ENCODE results near the gene SLC26A11. TPM values are rescaled to one million over a fixed set of nuclear protein-coding genes. Genes with fewer than 3 reads are reported as not detected.

SLC26A11 gene
- total RNA-seq, 2 experiments from 2014 or later: 1.6 to 1.7 TPM

DNA sequence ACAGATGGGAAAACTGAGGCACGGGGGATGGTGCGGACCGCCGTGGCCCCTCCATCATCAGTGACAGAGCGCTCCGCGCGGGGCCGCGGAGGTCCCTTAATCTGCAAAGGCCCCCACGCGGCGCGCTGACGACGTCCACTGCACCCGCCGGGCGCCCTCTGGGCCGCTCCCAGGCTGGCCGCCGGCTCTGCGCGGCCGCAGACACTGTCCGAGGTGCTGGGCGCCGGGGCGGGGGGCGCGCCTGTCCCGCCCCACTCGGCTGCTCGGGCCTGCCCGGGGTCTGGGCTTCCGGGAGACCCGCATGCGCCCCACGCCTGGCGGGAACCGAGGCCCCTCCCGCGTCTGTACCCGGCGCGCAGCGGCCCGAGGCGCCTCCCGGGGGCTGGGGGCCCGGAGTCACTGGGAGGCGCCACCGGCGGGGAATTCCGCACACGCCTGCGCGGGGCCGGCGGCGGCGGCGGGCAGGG is 39.9 kb downstream of the SLC26A11 start:
- H3K4me3 Mint-ChIP-seq: peak overlapping the region; percentile 82

DNA sequence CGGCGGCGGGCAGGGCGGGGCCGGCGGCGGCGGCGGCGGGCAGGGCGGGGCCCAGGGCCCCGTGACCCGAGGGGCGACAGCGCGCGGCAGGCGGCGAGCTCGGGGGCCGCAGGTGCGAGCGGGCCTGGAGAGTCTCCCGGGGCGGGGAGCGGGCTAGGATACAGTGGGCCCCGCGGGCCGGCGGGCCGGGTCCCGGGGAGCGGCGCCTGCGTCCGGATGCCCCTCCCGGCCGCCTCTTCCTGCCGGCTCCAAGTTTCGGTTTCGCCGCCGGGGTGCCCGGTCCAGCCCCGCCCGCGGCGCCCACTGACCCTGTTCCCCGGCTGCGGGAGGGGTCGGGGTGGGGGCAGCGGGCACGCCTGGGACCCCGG is 40.5 kb downstream of the SLC26A11 start, which contains the start of gene RNF213:
Gene RNF213 (plus strand): TSS at position 62 of the 368 bp plus-strand sequence. CDS start 2,830 bp downstream, outside the sequence.
- ChIA-PET POLR2A (interaction anchor here (1.5 kb wide), 1 partner anchor 10 kb away, joined by 3 read pairs; no protein-coding TSS in a partner anchor), CTCF (no interaction called here)
- Mint-ChIP-seq H3K27ac (peak within 1 kb of the TSS; percentile 92), H3K4me3 (peak within 1 kb of the TSS; percentile 89), H3K36me3 (ENCODE audit: low read depth) (peaks cover 15% of the 10 kb centered on the region), H3K4me1 (ENCODE audit: low read depth) (peaks cover 51% of the 10 kb centered on the region), H3K9me3 (peaks cover 1% of the 10 kb centered on the region), H3K27me3 (no peaks in the 10 kb centered on the region)
- DNase-seq (peak; percentile 58), ATAC-seq (peak; percentile 14)
- intact Hi-C loops (cut with micrococcal nuclease): no loop called here
- no peak for TF ChIP-seq CTCF (IDR thresholded peaks at IDR 0.05)

More for the DNA sequence above, 39.9 kb downstream of the SLC26A11 start:
- no peaks in the 10 kb centered on the region for H3K27me3 Mint-ChIP-seq
- no peaks in the 10 kb centered on the region for H3K9me3 Mint-ChIP-seq
- ChIA-PET CTCF (no interaction called here), POLR2A (interaction anchor here (0.9 to 2.3 kb wide), 6 partner anchors 8 to 114 kb away, joined by 3 to 11 read pairs (median 4); partner anchors contain the start of genes SGSH and SLC26A11)
- peak; percentile 31 for ATAC-seq
- TF ChIP-seq CTCF (IDR thresholded peaks at IDR 0.05): no peak
- peaks cover 48% of the 10 kb centered on the region for H3K4me1 Mint-ChIP-seq (ENCODE audit: low read depth)
- peak; percentile 73 for DNase-seq
- H3K27ac Mint-ChIP-seq: peak overlapping the region; percentile 92
- peaks cover 11% of the 10 kb centered on the region for H3K36me3 Mint-ChIP-seq (ENCODE audit: low read depth)
- intact Hi-C loops (cut with micrococcal nuclease): no loop called here

GRCh38 chr17:80261159-80261894 is 41.1 kb downstream of the SLC26A11 start:
- intact Hi-C loops (cut with micrococcal nuclease): no loop called here
- H3K36me3 Mint-ChIP-seq (ENCODE audit: low read depth): peaks cover 18% of the 10 kb centered on the region
- no peaks in the 10 kb centered on the region for H3K27me3 Mint-ChIP-seq
- ATAC-seq: peak; percentile 17
- H3K4me1 Mint-ChIP-seq (ENCODE audit: low read depth): peaks cover 54% of the 10 kb centered on the region
- peak; percentile 76 for DNase-seq
- POLR2A ChIA-PET: interaction anchor here (0.6 to 4.8 kb wide), 3 partner anchors 10 to 18 kb away, joined by 3 to 27 read pairs (median 3); no protein-coding TSS in a partner anchor
- no peak for TF ChIP-seq CTCF (IDR thresholded peaks at IDR 0.05)
- CTCF ChIA-PET: no interaction called here
- H3K4me3 Mint-ChIP-seq: peak overlapping the region; percentile 89
- H3K27ac Mint-ChIP-seq: peak overlapping the region; percentile 91
- H3K9me3 Mint-ChIP-seq: peaks cover 1% of the 10 kb centered on the region

GRCh38 chr17:80261895-80262279 is 41.7 kb downstream of the SLC26A11 start:
- Mint-ChIP-seq H3K27me3 (no peaks in the 10 kb centered on the region), H3K36me3 (ENCODE audit: low read depth) (peaks cover 18% of the 10 kb centered on the region), H3K27ac (peak overlapping the region; percentile 91), H3K4me3 (peak overlapping the region; percentile 89), H3K9me3 (peaks cover 1% of the 10 kb centered on the region), H3K4me1 (ENCODE audit: low read depth) (peaks cover 54% of the 10 kb centered on the region)
- intact Hi-C loops (cut with micrococcal nuclease): no loop called here
- ChIA-PET POLR2A (interaction anchor here (0.6 to 4.8 kb wide), 4 partner anchors 9 to 33 kb away, joined by 3 to 27 read pairs (median 3); no protein-coding TSS in a partner anchor), CTCF (no interaction called here)
- no peak for ATAC-seq
- DNase-seq: no peak
- no peak for TF ChIP-seq CTCF (IDR thresholded peaks at IDR 0.05)

DNA sequence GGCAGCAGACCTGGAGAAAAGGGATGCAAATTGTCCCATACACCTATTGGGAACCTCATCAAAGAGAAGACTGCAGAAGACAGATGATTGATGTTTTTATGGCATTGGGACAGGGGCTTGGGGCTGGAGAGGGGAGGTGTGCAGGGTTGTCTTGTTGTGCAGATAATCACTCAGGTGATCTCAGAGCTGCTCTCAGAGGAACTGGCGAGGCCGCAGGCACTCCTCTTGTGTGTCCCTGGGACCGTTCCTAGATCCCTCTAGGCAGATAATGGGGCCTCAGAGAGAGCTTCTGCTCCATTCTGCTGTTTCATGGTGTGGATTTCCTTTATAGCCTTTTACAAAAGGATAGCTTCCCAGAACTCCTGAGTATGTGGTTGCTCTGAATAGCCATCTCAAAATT is 42.1 kb downstream of the SLC26A11 start:
- intact Hi-C loops (cut with micrococcal nuclease): no loop called here
- peak overlapping the region; percentile 91 for H3K27ac Mint-ChIP-seq
- peaks cover 1% of the 10 kb centered on the region for H3K9me3 Mint-ChIP-seq
- H3K4me1 Mint-ChIP-seq (ENCODE audit: low read depth): peaks cover 55% of the 10 kb centered on the region
- ATAC-seq (no peak), DNase-seq (no peak)
- POLR2A ChIA-PET: interaction anchor here (0.6 to 4.8 kb wide), 7 partner anchors 8 to 37 kb away, joined by 3 to 30 read pairs (median 3); no protein-coding TSS in a partner anchor
- H3K36me3 Mint-ChIP-seq (ENCODE audit: low read depth): peaks cover 20% of the 10 kb centered on the region
- H3K27me3 Mint-ChIP-seq: no peaks in the 10 kb centered on the region
- H3K4me3 Mint-ChIP-seq: peak overlapping the region; percentile 89
- CTCF ChIA-PET: interaction anchor here (0.8 to 1.4 kb wide), 2 partner anchors 65 to 67 kb away, joined by 3 read pairs; no protein-coding TSS in a partner anchor
- TF ChIP-seq CTCF (IDR thresholded peaks at IDR 0.05): no peak
